ENCODE results near the gene AXIN1.

- TF ChIP-seq POLR2A (IDR thresholded peaks at IDR 0.05): no peak
- no peak for TF ChIP-seq CTCF (IDR thresholded peaks at IDR 0.05)
- TF ChIP-seq POLR2AphosphoS5 (IDR thresholded peaks at IDR 0.05): no peak
Observed at GRCh38 chr16:268141-269053, 84.1 kb downstream of the AXIN1 start.

Measured in prostate gland (tissue), 2 donors.